ENCODE data around the gene BRI3BP.
"Not testable (repeated sequence)": the region's sequence is repeated elsewhere in the genome, so short reads cannot be mapped to it uniquely, and the experiment has no call there.

Gene BRI3BP

DNA sequence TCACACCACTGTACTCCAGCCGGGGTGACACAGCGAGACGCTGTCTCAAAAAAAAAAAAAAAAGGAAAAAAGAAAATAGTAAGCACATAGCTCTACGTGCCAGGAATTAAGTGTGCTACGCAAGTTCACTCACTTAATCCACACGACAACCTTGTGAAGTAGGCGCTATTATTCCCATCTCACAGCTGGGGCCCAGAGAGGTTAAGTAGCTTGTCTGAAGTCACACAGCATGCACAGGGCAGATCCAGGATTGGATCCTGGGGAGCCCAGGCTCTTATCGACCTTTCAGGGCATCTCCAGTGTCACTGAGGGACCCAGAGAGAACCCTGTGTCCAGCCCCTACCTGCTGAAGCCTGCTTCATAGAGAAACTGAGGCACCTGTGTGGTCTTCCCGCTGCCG, 16.4 kb upstream of the BRI3BP start:
- no peaks in the 10 kb centered on the region for H3K9me3 ChIP-seq (ENCODE audit: control insufficient read depth, low read length)
- H3K36me3 ChIP-seq (ENCODE audit: control insufficient read depth, insufficient read depth, low read length, severe bottlenecking): peaks cover 74% of the 10 kb centered on the region

GRCh38 chr12:124979568-124979967, 13.9 kb upstream of the BRI3BP start:
- no peaks in the 10 kb centered on the region for H3K27me3 ChIP-seq (replicated peaks; ENCODE audit: control insufficient read depth, insufficient read depth, low read length)
- H3K4me3 ChIP-seq (ENCODE audit: low read length): no peak overlapping the region
- H3K9me3 ChIP-seq (ENCODE audit: control insufficient read depth, low read length): no peaks in the 10 kb centered on the region
- no peak for DNase-seq (ENCODE audit: low read depth)
- H3K4me1 ChIP-seq (ENCODE audit: control insufficient read depth, insufficient read depth, low read length): no peaks in the 10 kb centered on the region
- no peak overlapping the region for H3K9ac ChIP-seq (ENCODE audit: low read length)
- peaks cover 78% of the 10 kb centered on the region for H3K36me3 ChIP-seq (ENCODE audit: control insufficient read depth, insufficient read depth, low read length, severe bottlenecking)

More for the DNA sequence above, 16.4 kb upstream of the BRI3BP start:
- no peaks in the 10 kb centered on the region for H3K4me1 ChIP-seq (ENCODE audit: control insufficient read depth, insufficient read depth, low read length)
- no peak overlapping the region for H3K9ac ChIP-seq (ENCODE audit: low read length)
- no peak for DNase-seq (ENCODE audit: low read depth)
- H3K27me3 ChIP-seq (replicated peaks; ENCODE audit: control insufficient read depth, insufficient read depth, low read length): no peaks in the 10 kb centered on the region
- no peak overlapping the region for H3K4me3 ChIP-seq (ENCODE audit: low read length)

DNA sequence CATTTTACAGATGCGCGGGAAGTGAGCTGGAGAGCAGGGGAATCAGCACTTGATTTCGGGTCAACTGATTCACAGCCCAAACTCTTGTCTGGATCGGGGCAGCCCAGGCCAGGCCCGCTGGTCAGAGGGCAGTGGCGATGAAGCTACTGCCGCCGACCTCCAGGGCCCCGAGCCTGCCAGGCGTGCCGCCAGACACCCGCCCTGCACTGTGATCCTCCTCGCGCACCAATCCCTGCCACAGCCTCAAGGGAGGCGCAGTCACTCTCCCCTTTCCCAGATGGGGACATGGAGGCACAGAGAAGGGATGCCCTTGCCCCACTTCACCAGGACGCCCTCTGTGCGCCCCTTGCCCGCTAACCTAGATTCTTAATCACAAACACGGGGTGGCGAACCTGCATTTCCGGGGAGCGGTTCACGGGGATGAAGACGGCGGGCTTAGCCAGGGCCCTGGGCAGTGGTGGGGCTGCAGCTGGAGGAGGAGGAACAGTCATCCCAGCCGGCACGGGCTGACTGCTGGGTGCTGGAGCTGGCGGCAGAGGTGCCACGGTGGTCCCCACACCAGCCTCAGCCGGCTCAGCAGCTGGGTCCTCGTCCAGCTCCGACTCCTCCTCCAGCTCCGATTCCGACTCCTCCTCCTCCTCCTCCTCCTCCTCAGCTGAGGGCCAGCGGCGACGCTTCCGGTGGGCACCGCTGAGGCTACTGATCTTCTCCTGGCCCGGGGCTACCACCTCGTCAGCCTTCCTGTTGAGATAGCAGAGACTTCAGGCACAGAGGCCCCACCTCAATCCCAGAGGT, 13.2 kb upstream of the BRI3BP start:
- no peak overlapping the region for H3K9ac ChIP-seq (ENCODE audit: low read length)
- H3K9me3 ChIP-seq (ENCODE audit: control insufficient read depth, low read length): no peaks in the 10 kb centered on the region
- peaks cover 78% of the 10 kb centered on the region for H3K36me3 ChIP-seq (ENCODE audit: control insufficient read depth, insufficient read depth, low read length, severe bottlenecking)
- no peaks in the 10 kb centered on the region for H3K27me3 ChIP-seq (replicated peaks; ENCODE audit: control insufficient read depth, insufficient read depth, low read length)
- DNase-seq (ENCODE audit: low read depth): no peak
- no peak overlapping the region for H3K4me3 ChIP-seq (ENCODE audit: low read length)
- H3K4me1 ChIP-seq (ENCODE audit: control insufficient read depth, insufficient read depth, low read length): no peaks in the 10 kb centered on the region

GRCh38 chr12:124986876-124987275, 6.6 kb upstream of the BRI3BP start:
- peaks cover 29% of the 10 kb centered on the region for H3K36me3 ChIP-seq (ENCODE audit: control insufficient read depth, insufficient read depth, low read length, severe bottlenecking)
- not testable (repeated sequence) for H3K27me3 ChIP-seq (replicated peaks; ENCODE audit: control insufficient read depth, insufficient read depth, low read length); H3K9ac ChIP-seq (ENCODE audit: low read length); H3K4me3 ChIP-seq (ENCODE audit: low read length); H3K4me1 ChIP-seq (ENCODE audit: control insufficient read depth, insufficient read depth, low read length); DNase-seq (ENCODE audit: low read depth); H3K9me3 ChIP-seq (ENCODE audit: control insufficient read depth, low read length)

DNA sequence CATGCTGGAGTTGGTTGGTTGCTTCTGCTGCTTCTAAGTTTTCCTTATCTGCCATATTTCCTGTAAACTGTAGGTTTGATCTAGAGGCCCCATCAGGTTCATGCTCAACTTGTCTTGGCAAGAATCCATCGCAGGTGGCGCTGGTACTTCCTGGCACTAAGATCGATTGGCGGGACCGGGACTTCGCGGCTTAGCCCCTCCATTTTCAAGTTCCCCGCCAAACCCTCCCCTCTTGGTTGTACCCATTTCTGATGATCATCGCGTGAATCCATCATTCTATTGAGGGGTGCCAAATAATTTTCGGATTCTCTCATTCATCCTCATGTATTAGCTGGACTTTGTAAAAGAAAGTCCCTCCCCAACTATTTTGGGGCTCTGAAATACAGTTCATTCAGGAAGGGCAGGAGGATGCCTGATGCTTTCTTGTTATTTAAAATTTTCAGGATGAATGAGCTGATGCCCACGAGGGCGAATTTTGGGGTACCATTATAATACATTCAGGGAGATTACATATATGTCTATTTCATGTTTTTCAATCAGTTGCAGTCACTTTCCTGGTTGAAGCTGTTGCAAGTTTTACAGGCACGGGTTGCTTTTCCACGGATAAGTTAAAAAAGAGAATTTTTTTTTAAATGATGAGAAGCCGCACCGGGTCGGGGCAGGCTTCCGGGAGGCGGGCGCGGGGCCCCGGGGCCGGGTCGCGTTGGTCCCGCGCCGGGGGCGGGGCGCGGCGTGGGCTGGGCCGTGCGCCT, 395 bp upstream of the BRI3BP start:
- H3K9me3 ChIP-seq (ENCODE audit: control insufficient read depth, low read length): no peaks in the 10 kb centered on the region
- H3K9ac ChIP-seq (ENCODE audit: low read length): peak overlapping the region; percentile 78
- no peaks in the 10 kb centered on the region for H3K27me3 ChIP-seq (replicated peaks; ENCODE audit: control insufficient read depth, insufficient read depth, low read length)
- H3K4me3 ChIP-seq (ENCODE audit: low read length): peak overlapping the region; percentile 84
- H3K36me3 ChIP-seq (ENCODE audit: control insufficient read depth, insufficient read depth, low read length, severe bottlenecking): no peaks in the 10 kb centered on the region
- peak; percentile 49 for DNase-seq (ENCODE audit: low read depth)
- peaks cover 20% of the 10 kb centered on the region for H3K4me1 ChIP-seq (ENCODE audit: control insufficient read depth, insufficient read depth, low read length)

GRCh38 chr12:124994437-124994975, 1.1 kb downstream of the BRI3BP start:
- Histone ChIP-seq H3K9me3 (ENCODE audit: control insufficient read depth, low read length) (no peaks in the 10 kb centered on the region), H3K9ac (ENCODE audit: low read length) (peak overlapping the region; percentile 71), H3K4me1 (ENCODE audit: control insufficient read depth, insufficient read depth, low read length) (peaks cover 15% of the 10 kb centered on the region), H3K36me3 (ENCODE audit: control insufficient read depth, insufficient read depth, low read length, severe bottlenecking) (no peaks in the 10 kb centered on the region), H3K4me3 (ENCODE audit: low read length) (peak overlapping the region; percentile 84), H3K27me3 (replicated peaks; ENCODE audit: control insufficient read depth, insufficient read depth, low read length) (no peaks in the 10 kb centered on the region)
- no peak for DNase-seq (ENCODE audit: low read depth)

- Histone ChIP-seq H3K9me3 (ENCODE audit: control insufficient read depth, low read length) (no peaks in the 10 kb centered on the region), H3K27me3 (replicated peaks; ENCODE audit: control insufficient read depth, insufficient read depth, low read length) (no peaks in the 10 kb centered on the region), H3K9ac (ENCODE audit: low read length) (no peak overlapping the region), H3K36me3 (ENCODE audit: control insufficient read depth, insufficient read depth, low read length, severe bottlenecking) (no peaks in the 10 kb centered on the region), H3K4me3 (ENCODE audit: low read length) (no peak overlapping the region), H3K4me1 (ENCODE audit: control insufficient read depth, insufficient read depth, low read length) (peaks cover 15% of the 10 kb centered on the region)
- no peak for DNase-seq (ENCODE audit: low read depth)
These were observed 1.9 kb downstream of the BRI3BP start for GRCh38 chr12:124995200-124995961.

GRCh38 chr12:124998705-124999104, 5.3 kb downstream of the BRI3BP start:
- H3K4me3 ChIP-seq (ENCODE audit: low read length): no peak overlapping the region
- H3K4me1 ChIP-seq (ENCODE audit: control insufficient read depth, insufficient read depth, low read length): peaks cover 10% of the 10 kb centered on the region
- no peaks in the 10 kb centered on the region for H3K9me3 ChIP-seq (ENCODE audit: control insufficient read depth, low read length)
- H3K27me3 ChIP-seq (replicated peaks; ENCODE audit: control insufficient read depth, insufficient read depth, low read length): no peaks in the 10 kb centered on the region
- no peak overlapping the region for H3K9ac ChIP-seq (ENCODE audit: low read length)
- H3K36me3 ChIP-seq (ENCODE audit: control insufficient read depth, insufficient read depth, low read length, severe bottlenecking): no peaks in the 10 kb centered on the region
- no peak for DNase-seq (ENCODE audit: low read depth)

DNA sequence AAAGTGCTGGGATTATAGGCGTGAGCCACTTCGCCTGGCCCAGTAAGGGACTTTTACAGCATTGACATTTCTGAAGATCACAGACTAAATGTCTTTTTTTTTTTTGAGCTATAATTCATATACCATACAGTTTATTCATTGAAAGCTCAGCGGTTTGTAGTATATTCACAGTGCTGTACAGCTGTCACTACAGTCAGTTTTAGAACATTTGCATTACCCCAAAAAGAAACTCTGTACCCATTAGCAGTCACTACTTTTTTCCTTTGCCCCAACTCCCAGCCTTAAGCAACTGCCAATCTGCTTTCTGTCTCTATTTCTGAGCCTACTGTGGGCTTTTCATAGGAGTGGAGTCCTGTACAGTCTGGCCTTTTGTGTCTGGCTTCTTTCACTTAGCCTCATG, 8.2 kb downstream of the BRI3BP start:
- Histone ChIP-seq H3K9ac (ENCODE audit: low read length) (no peak overlapping the region), H3K27me3 (replicated peaks; ENCODE audit: control insufficient read depth, insufficient read depth, low read length) (no peaks in the 10 kb centered on the region), H3K36me3 (ENCODE audit: control insufficient read depth, insufficient read depth, low read length, severe bottlenecking) (no peaks in the 10 kb centered on the region), H3K9me3 (ENCODE audit: control insufficient read depth, low read length) (no peaks in the 10 kb centered on the region), H3K4me1 (ENCODE audit: control insufficient read depth, insufficient read depth, low read length) (no peaks in the 10 kb centered on the region), H3K4me3 (ENCODE audit: low read length) (no peak overlapping the region)
- DNase-seq (ENCODE audit: low read depth): no peak

- Histone ChIP-seq H3K4me1 (ENCODE audit: control insufficient read depth, insufficient read depth, low read length) (no peaks in the 10 kb centered on the region), H3K27me3 (replicated peaks; ENCODE audit: control insufficient read depth, insufficient read depth, low read length) (no peaks in the 10 kb centered on the region)
- DNase-seq (ENCODE audit: low read depth): no peak
These were observed 9.6 kb downstream of the BRI3BP start for GRCh38 chr12:125003021-125003420.

GRCh38 chr12:125004621-125005020, 11.2 kb downstream of the BRI3BP start:
- Histone ChIP-seq H3K9ac (ENCODE audit: low read length) (no peak overlapping the region), H3K27me3 (replicated peaks; ENCODE audit: control insufficient read depth, insufficient read depth, low read length) (no peaks in the 10 kb centered on the region), H3K9me3 (ENCODE audit: control insufficient read depth, low read length) (no peaks in the 10 kb centered on the region), H3K4me3 (ENCODE audit: low read length) (no peak overlapping the region), H3K4me1 (ENCODE audit: control insufficient read depth, insufficient read depth, low read length) (no peaks in the 10 kb centered on the region), H3K36me3 (ENCODE audit: control insufficient read depth, insufficient read depth, low read length, severe bottlenecking) (no peaks in the 10 kb centered on the region)
- no peak for DNase-seq (ENCODE audit: low read depth)

More at GRCh38 chr12:125003021-125003420, 9.6 kb downstream of the BRI3BP start:
- Histone ChIP-seq H3K9me3 (ENCODE audit: control insufficient read depth, low read length) (no peaks in the 10 kb centered on the region), H3K4me3 (ENCODE audit: low read length) (no peak overlapping the region), H3K36me3 (ENCODE audit: control insufficient read depth, insufficient read depth, low read length, severe bottlenecking) (no peaks in the 10 kb centered on the region), H3K9ac (ENCODE audit: low read length) (no peak overlapping the region)

All from adipocyte (in vitro differentiated cells).